Activated CD8-positive, alpha-beta T cell treated with anti-CD3 and anti-CD28 coated beads, Interleukin-2, amount 10 ng/mL, durations not matched to agents 7 days and 5 days (primary cell): Measurements from ENCODE around the gene GNAI3. TPM values are rescaled to one million over a fixed set of nuclear protein-coding genes. Genes with fewer than 3 reads are reported as not detected.
"Not testable (repeated sequence)": the region's sequence is repeated elsewhere in the genome, so short reads cannot be mapped to it uniquely, and the experiment has no call there.

Experiments
- ATAC-seq: fragments of 150-1000 bp; cut with Tn5 transposase; one replicate; pipeline ENCODE4 v1.10.0; 2021; ENCODE audit warnings: moderate library complexity
- CTCF ChIA-PET: fragments of 350-600 bp; sonication (Branson Sonifier 250); formaldehyde crosslinking; loops from one replicate; lab custom pipeline; 2021; ENCODE audit warnings: antibody characterized with exemption; lab: Charles Lee
- POLR2A ChIA-PET: fragments of 350-600 bp; sonication (Branson Sonifier 250); formaldehyde crosslinking; loops from one replicate; lab custom pipeline; 2021; ENCODE audit warnings: antibody characterized with exemption; lab: Charles Lee
- DNase-seq: peaks from one replicate; pipeline ENCODE4 v3.0.0-alpha.2; 2020
- H3K27ac Mint-ChIP-seq: one replicate; pipeline ENCODE4 v1.8.0; 2021; ENCODE audit warnings: mild to moderate bottlenecking, mixed read lengths
- H3K27me3 Mint-ChIP-seq: one replicate; pipeline ENCODE4 v1.8.0; 2021; ENCODE audit warnings: low read depth, mixed read lengths
- H3K36me3 Mint-ChIP-seq: one replicate; pipeline ENCODE4 v1.8.0; 2021; ENCODE audit warnings: low read depth, mixed read lengths
- H3K4me1 Mint-ChIP-seq: one replicate; pipeline ENCODE4 v1.8.0; 2021; ENCODE audit warnings: low read depth, mixed read lengths
- H3K4me3 Mint-ChIP-seq: one replicate; pipeline ENCODE4 v1.8.0; 2021; ENCODE audit warnings: mild to moderate bottlenecking, mixed read lengths
- H3K9me3 Mint-ChIP-seq: one replicate; pipeline ENCODE4 v1.8.0; 2022; ENCODE audit warnings: mixed read lengths; ENCODE audit not compliant: insufficient read depth
- total RNA-seq, 2 experiments: library from RNA; stranded (reverse); gene quantifications; one replicate each; pipeline ENCODE4 v1.2.3, GENCODE V29; 2021

GNAI3 gene
- total RNA-seq, 2 experiments from 2014 or later, result 9.6 to 10.2 TPM

GRCh38 chr1:109655615-109656519 is 107.5 kb downstream of the GNAI3 start, which contains the start of gene GSTM4:
TSS of gene GSTM4 (plus strand) at chr1:109656099. CDS start at chr1:109656390, 291 bp downstream.
- peaks cover 28% of the 10 kb centered on the region for H3K27me3 Mint-ChIP-seq
- peak within 1 kb of the TSS; percentile 87 for H3K27ac Mint-ChIP-seq
- ChIA-PET CTCF (interaction anchor here (0.6 to 4.2 kb wide), 13 partner anchors 12 to 329 kb away, joined by 3 to 41 read pairs (median 3); partner anchors contain the start of genes AHCYL1, GNAI3 and GSTM1), POLR2A (interaction anchor here (0.7 to 1.3 kb wide), 3 partner anchors 14 to 135 kb away, joined by 3 to 5 read pairs (median 4); partner anchors contain the start of gene GSTM1)
- no peaks in the 10 kb centered on the region for H3K9me3 Mint-ChIP-seq
- peak within 1 kb of the TSS; percentile 82 for H3K4me3 Mint-ChIP-seq
- peak; percentile 97 for ATAC-seq
- peaks cover 17% of the 10 kb centered on the region for H3K4me1 Mint-ChIP-seq
- no peaks in the 10 kb centered on the region for H3K36me3 Mint-ChIP-seq
- peak; percentile 77 for DNase-seq

DNA sequence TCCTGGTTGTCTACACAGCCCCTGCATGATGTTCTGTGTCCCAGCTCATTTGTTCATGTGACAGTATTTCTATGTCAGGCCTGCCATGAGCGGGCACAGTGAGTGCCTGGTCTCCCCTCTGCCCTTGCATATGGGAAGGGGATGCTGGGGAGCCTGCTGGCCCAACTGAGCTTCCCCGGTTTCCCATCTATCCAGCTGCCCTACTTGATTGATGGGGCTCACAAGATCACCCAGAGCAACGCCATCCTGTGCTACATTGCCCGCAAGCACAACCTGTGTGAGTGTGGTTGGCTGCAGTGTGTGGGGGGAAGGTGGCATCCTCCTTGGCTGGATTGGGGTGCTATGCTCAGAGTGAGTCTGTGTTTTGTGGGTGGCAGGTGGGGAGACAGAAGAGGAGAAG is 109.0 kb downstream of the GNAI3 start:
- H3K27ac Mint-ChIP-seq, result no peak overlapping the region
- ChIA-PET CTCF (interaction anchor here (1.0 to 4.2 kb wide), 4 partner anchors 18 to 327 kb away, joined by 3 to 41 read pairs (median 8); partner anchors contain the start of gene AHCYL1), POLR2A (no interaction called here)
- DNase-seq (no peak), ATAC-seq (no peak)
- peaks cover 17% of the 10 kb centered on the region for H3K27me3 Mint-ChIP-seq
- peaks cover 22% of the 10 kb centered on the region for H3K4me1 Mint-ChIP-seq
- H3K36me3 Mint-ChIP-seq, result no peaks in the 10 kb centered on the region
- peak overlapping the region; percentile 26 for H3K4me3 Mint-ChIP-seq
- H3K9me3 Mint-ChIP-seq, result no peaks in the 10 kb centered on the region

DNA sequence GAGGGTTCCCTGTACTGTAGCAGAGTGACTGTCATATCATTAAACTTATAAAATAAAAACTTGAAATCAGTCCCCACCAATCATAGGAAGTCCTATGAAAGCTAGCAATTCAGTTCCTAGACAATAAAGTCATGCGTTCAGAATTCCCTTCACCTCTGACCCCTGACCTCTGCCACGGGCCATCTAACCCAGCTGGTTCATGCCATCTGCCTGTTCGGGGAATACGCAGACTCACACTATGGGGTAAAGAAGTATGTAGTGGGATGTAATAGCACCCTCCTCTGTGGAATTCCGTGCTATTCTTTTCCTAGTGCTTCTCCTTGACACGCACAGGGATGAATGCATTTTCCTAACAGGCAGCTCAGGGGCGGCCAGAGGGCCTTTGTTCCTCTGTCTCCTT is 109.6 kb downstream of the GNAI3 start:
- no peak for ATAC-seq
- peaks cover 15% of the 10 kb centered on the region for H3K27me3 Mint-ChIP-seq
- peaks cover 22% of the 10 kb centered on the region for H3K4me1 Mint-ChIP-seq
- no peak for DNase-seq
- H3K27ac Mint-ChIP-seq, result no peak overlapping the region
- no peak overlapping the region for H3K4me3 Mint-ChIP-seq
- H3K36me3 Mint-ChIP-seq, result no peaks in the 10 kb centered on the region
- CTCF ChIA-PET, result interaction anchor here (1.0 to 4.2 kb wide), 5 partner anchors 8 to 326 kb away, joined by 3 to 41 read pairs (median 3); partner anchors contain the start of gene AHCYL1
- POLR2A ChIA-PET, result no interaction called here
- no peaks in the 10 kb centered on the region for H3K9me3 Mint-ChIP-seq

DNA sequence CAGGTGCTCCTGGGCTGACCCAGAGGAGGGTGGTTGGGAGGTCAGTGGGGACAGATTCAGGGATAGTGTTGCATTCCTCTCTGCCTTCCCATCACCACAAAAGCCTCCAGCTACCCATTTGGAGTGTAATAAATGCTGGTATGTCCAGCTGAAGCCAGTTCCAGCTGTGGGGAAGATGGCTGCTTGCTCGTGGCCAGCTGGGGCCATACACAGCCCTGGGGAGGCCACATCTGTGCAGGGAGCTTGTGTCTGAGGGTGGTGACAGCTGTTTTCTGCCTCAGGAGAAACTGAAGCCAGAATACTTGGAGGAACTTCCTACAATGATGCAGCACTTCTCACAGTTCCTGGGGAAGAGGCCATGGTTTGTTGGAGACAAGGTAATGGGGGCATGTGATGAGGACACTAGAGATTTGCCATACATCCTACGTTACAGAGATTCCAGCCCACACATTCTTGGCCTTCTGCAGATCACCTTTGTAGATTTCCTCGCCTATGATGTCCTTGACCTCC is 110.2 kb downstream of the GNAI3 start:
- H3K36me3 Mint-ChIP-seq, result no peaks in the 10 kb centered on the region
- ChIA-PET POLR2A (interaction anchor here (0.7 kb wide), 1 partner anchor 29 kb away, joined by 3 read pairs; the partner anchor contains the start of gene GSTM1), CTCF (interaction anchor here (1.4 to 4.2 kb wide), 3 partner anchors 9 to 326 kb away, joined by 3 to 41 read pairs (median 12); partner anchors contain the start of gene AHCYL1)
- DNase-seq (no peak), ATAC-seq (no peak)
- H3K27ac Mint-ChIP-seq, result no peak overlapping the region
- H3K27me3 Mint-ChIP-seq, result peaks cover 10% of the 10 kb centered on the region
- no peak overlapping the region for H3K4me3 Mint-ChIP-seq
- no peaks in the 10 kb centered on the region for H3K9me3 Mint-ChIP-seq
- H3K4me1 Mint-ChIP-seq, result peaks cover 22% of the 10 kb centered on the region

DNA sequence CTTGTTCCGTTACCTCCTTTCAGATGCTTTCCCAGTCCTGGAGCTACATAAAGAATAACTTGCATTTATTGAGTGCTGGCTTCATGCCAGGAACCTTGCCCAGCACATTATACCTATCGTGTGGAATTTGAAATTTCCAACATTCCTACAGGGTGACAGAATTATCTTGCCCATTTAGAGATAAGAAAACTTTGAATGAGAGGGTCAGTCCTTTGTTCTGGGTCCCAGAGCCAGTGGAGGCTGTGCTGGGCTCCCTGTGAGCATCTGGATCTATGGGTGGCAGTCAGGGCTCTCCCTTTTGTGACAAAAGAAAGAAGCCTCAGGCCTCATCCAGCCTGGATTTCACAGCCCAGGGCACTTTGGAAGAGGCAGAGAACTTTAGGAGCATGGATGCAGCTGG is 110.7 kb downstream of the GNAI3 start:
- peaks cover 22% of the 10 kb centered on the region for H3K4me1 Mint-ChIP-seq
- no peak overlapping the region for H3K4me3 Mint-ChIP-seq
- peaks cover 9% of the 10 kb centered on the region for H3K27me3 Mint-ChIP-seq
- no peaks in the 10 kb centered on the region for H3K36me3 Mint-ChIP-seq
- H3K9me3 Mint-ChIP-seq, result no peaks in the 10 kb centered on the region
- ATAC-seq (no peak), DNase-seq (no peak)
- POLR2A ChIA-PET, result interaction anchor here (0.7 kb wide), 1 partner anchor 28 kb away, joined by 3 read pairs; the partner anchor contains the start of gene GSTM1
- no peak overlapping the region for H3K27ac Mint-ChIP-seq
- CTCF ChIA-PET, result interaction anchor here (1.4 to 4.9 kb wide), 2 partner anchors 9 to 19 kb away, joined by 3 to 27 read pairs; no protein-coding TSS in a partner anchor

- Mint-ChIP-seq H3K4me1 (peaks cover 18% of the 10 kb centered on the region), H3K36me3 (no peaks in the 10 kb centered on the region), H3K27ac (no peak overlapping the region), H3K27me3 (no peaks in the 10 kb centered on the region), H3K4me3 (no peak overlapping the region), H3K9me3 (no peaks in the 10 kb centered on the region)
- ChIA-PET CTCF (interaction anchor here (0.7 to 4.9 kb wide), 3 partner anchors 11 to 131 kb away, joined by 3 to 27 read pairs (median 4); no protein-coding TSS in a partner anchor), POLR2A (no interaction called here)
- DNase-seq (no peak), ATAC-seq (no peak)
Observed at GRCh38 chr1:109659997-109660690, 111.7 kb downstream of the GNAI3 start.

GRCh38 chr1:109660691-109661026 is 112.2 kb downstream of the GNAI3 start:
- H3K36me3 Mint-ChIP-seq, H3K27me3 Mint-ChIP-seq, H3K27ac Mint-ChIP-seq, ATAC-seq, H3K4me3 Mint-ChIP-seq, DNase-seq, POLR2A ChIA-PET, H3K9me3 Mint-ChIP-seq: not testable (repeated sequence)
- H3K4me1 Mint-ChIP-seq, result peaks cover 13% of the 10 kb centered on the region
- CTCF ChIA-PET, result interaction anchor here (0.7 to 4.9 kb wide), 3 partner anchors 11 to 324 kb away, joined by 3 to 27 read pairs (median 4); partner anchors contain the start of gene AHCYL1

- DNase-seq (peak; percentile 17), ATAC-seq (no peak)
- H3K36me3 Mint-ChIP-seq, result no peaks in the 10 kb centered on the region
- no peaks in the 10 kb centered on the region for H3K27me3 Mint-ChIP-seq
- peak overlapping the region; percentile 5 for H3K27ac Mint-ChIP-seq
- ChIA-PET POLR2A (no interaction called here), CTCF (interaction anchor here (0.7 to 4.9 kb wide), 2 partner anchors 21 to 323 kb away, joined by 3 to 27 read pairs; partner anchors contain the start of gene AHCYL1)
- H3K9me3 Mint-ChIP-seq, result no peaks in the 10 kb centered on the region
- peaks cover 9% of the 10 kb centered on the region for H3K4me1 Mint-ChIP-seq
- no peak overlapping the region for H3K4me3 Mint-ChIP-seq
Observed at GRCh38 chr1:109661391-109661790, 113.0 kb downstream of the GNAI3 start.

DNA sequence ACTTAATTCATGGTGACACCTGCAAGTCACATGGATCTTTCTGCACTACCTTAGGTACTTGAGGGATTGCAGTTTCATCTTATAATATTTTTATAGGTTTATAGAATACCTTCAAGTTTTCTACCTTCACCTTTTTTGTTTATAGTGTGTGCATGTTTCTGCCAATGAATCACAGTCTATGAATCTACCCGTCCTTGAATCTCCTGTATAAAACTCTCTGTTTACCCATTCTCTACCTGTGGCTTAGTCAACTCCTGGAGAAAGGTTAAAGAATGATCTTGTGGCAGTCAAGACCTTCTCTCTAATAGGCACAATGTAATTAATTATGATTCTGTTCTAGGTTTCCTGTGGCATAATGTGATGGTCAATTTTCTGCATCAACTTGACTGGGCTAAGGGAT is 116.3 kb downstream of the GNAI3 start:
- Mint-ChIP-seq H3K4me3 (no peak overlapping the region), H3K27me3 (no peaks in the 10 kb centered on the region)
- CTCF ChIA-PET, result no interaction called here

GRCh38 chr1:109667452-109668122 is 119.2 kb downstream of the GNAI3 start, which contains the start of gene GSTM2:
TSS of gene GSTM2 (plus strand) at chr1:109668057. CDS start at chr1:109668116, 59 bp downstream.
- Mint-ChIP-seq H3K36me3 (no peaks in the 10 kb centered on the region), H3K4me3 (peak within 1 kb of the TSS; percentile 72), H3K9me3 (no peaks in the 10 kb centered on the region), H3K4me1 (peaks cover 32% of the 10 kb centered on the region), H3K27me3 (no peaks in the 10 kb centered on the region), H3K27ac (no peak within 1 kb of the TSS)
- DNase-seq (peak; percentile 81), ATAC-seq (peak; percentile 97)
- CTCF ChIA-PET, result interaction anchor here (0.9 to 1.8 kb wide), 4 partner anchors 26 to 317 kb away, joined by 3 to 13 read pairs (median 4); partner anchors contain the start of gene AHCYL1
- POLR2A ChIA-PET, result interaction anchor here (0.6 kb wide), 1 partner anchor 20 kb away, joined by 3 read pairs; the partner anchor contains the start of gene GSTM1

More for the DNA sequence above, 116.3 kb downstream of the GNAI3 start:
- Mint-ChIP-seq H3K36me3 (no peaks in the 10 kb centered on the region), H3K9me3 (no peaks in the 10 kb centered on the region), H3K4me1 (peaks cover 20% of the 10 kb centered on the region), H3K27ac (no peak overlapping the region)
- POLR2A ChIA-PET, result no interaction called here
- no peak for ATAC-seq
- DNase-seq, result no peak
